Occipital lobe (tissue), 2 donors: ENCODE measurements around the gene VPS16. TPM values are rescaled to one million over a fixed set of nuclear protein-coding genes. Genes with fewer than 3 reads are reported as not detected.

Source experiments
- DNase-seq: peaks from one replicate; lab custom pipeline; 2025; lab: John Stamatoyannopoulos, UW
- total RNA-seq: library from RNA; depleted of rRNA; stranded (reverse); fragments of >200 nt; gene quantifications from one replicate; pipeline ENCODE4 v1.2.3, GENCODE V29; 2014

Gene VPS16
- total RNA-seq, 1 donor from 2014 or later: 51.3 TPM

DNA sequence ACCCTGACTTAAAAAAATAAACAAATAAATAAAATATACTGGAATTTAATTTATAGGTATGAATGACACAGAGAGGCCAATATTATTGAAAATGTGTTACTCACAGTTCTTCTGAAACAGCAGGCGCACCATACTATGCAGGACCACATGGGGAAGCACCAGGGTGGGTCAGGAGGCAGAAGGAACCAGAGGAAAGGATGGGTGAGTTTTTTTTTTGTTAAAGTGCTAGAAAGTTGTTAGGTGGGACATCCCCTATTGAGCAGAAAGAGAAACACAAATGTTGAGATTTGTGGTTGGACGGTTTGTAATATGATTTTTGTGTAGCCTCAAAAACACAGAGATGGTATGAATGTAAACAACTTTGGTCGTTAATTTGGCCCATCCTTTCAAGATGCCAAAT lies 58.7 kb downstream of the VPS16 start:
- DNase-seq: no peak

DNA sequence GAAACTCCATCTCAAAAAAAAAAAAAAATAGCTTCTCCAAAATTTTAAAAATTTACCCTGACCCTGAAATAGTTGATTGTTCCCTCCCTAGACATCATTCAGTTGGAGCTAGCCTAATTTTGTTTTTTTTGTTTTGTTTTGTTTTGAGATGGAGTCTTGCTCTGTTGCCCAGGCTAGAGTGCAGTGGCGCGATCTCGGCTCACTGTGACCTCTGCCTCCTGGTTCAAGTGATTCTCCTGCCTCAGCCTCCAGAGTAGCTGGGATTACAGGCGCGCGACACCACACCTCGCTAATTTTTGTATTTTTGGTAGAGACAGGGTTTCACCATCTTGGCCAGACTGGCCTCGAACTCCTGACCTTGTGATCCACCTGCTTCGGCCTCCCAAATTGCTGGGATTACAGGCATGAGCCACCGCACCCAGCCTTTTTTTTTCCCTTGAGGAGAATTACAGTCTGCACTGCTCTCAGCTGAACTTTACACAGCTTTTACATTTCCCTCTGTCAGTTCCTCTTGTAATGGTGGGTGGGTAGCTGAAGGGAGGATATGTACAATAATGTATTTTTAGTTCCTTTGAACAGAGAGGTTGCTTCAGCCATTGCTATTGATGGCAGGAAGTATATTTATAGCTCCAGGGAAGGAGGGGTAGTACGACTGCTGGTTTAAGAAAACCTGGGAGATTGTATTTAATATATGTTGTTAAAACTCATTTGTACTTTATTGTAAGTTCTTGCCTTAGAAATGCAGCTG lies 60.5 kb downstream of the VPS16 start:
- no peak for DNase-seq

DNA sequence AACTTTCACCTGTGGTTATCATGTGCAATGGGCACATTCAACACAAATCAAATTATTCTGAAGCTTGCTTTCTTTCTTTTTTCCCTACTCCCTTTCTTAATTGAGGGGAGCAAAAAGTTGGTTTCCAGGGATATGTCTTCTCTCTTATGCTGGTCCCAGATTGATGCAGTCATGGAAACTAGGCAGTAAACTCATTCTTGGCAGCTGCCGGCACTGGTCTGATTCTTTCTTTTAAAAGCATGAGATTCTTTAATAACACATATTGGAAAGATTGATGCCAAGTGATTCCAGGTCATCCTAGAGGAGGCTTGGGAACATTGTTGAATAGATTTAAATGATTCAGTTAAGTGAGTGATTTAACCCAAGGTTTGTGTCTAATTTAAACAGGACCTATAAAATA lies 61.7 kb downstream of the VPS16 start:
- no peak for DNase-seq

DNA sequence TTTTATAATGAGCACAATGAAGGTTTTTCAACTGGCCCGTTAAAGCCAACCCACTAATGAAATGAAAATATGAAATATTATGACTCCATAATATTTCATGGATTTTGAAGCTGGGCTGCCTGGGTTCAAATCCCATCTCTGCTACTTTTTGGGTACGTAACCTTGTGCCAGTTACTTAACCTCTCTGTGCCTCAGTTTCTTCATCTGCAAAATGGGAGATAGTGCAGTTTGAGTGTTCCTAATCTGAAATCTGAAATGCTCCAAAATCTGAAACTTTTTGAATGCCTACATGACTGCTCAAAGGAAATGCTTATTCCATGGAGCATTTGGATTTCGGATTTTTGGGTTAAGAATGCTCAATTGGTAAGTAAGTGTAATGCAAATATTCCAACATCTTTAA lies 62.3 kb downstream of the VPS16 start:
- no peak for DNase-seq

DNA sequence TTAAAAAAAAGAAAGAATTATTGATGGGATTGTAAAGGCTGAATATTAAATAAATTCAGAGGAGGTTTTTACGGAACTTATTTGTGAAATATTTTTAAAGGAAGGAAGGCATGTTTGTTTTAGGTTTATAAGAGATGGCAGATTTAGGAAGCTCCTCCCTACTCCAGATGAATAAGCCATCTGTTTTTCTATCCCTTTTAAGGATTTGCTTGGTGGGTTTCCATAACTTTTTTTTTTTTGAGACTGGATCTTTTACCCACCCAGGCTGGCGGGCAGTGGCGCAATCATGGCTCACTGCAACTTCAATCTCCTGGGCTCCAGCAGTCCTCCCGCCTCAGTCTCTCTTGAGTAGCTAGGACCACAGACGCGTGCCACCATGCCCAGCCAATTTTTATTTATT lies 63.1 kb downstream of the VPS16 start:
- no peak for DNase-seq

DNA sequence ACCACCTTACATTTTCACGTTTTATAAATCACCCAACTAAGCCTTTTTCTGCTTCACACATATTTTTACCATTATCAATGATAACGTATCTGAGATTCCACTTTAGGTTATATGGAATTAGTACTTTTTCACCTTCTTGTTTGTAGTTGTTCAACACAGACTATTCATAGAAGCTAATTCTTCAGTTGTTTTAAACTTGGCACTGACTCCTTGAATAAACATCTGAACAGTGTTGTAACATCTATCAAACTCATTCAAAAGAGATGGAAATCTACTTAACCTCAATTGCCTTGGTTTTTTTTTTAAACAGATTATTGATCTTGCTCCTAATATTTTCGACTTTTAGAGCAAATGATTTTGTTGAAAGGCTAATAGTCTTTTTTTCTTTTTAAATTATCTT lies 67.0 kb downstream of the VPS16 start:
- DNase-seq: no peak

DNA sequence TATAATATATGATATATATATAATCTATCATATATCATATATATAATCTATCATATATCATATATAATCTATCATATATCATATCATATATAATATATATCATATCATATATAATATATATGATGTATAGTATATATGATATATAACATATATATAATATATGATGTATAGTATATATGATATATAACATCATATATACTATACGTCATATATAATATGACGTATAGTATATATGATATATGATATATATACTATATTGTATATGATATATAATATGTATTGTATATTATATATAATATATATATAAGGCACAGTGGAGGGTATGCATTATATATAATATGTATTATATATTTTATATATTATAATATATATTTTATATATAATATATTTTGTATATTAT lies 69.4 kb downstream of the VPS16 start:
- DNase-seq: no peak

DNA sequence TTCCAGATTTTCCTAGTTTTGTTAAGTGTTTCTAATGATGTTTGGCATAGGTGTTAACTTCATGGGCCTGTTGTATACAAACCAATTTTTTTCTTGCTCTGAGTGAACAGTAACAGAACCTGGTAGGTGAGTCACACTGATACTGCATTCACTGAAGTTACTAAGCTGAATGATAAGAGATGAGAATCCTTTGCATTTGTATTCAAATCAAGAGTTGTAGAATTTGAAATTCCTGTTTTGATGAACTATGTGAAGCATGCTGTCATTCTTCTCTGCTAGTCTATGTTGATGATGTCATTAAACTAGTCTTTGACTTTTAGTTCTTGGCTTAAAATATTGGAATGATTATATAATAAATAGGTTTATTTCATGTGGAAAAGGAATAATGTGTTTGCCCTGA lies 70.7 kb downstream of the VPS16 start:
- DNase-seq: no peak

DNA sequence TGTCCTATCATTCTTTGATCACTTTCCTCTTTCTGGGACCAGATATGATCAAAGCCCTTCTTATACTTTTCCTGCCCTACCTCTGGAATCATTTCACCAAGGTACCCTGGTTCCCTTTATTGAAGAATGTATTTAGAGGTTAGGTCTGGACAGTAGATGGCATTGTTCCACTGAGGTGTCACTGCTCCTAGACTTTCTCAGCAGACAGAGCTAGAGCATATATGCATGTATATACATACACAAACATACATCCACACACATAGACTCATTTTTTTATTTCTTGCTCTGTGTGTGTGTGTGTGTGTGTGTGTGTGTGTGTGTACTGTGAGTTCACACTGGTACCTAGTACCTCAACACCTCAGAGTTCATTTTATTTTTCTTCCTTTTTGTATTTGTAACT lies 73.6 kb downstream of the VPS16 start:
- DNase-seq: no peak

Other genes starting within 250 kb of the VPS16 start
- 114 TPM for gene NOP56, start 188.1 kb upstream of the VPS16 start, total RNA-seq
- gene IDH3B, start 176.5 kb upstream of the VPS16 start, total RNA-seq: 51.6 TPM
- 10.5 TPM for gene EBF4, start 148.0 kb upstream of the VPS16 start, total RNA-seq
- gene CPXM1, start 40.1 kb upstream of the VPS16 start, total RNA-seq: 7.8 TPM
- gene C20orf141, start 25.8 kb upstream of the VPS16 start, total RNA-seq: not detected
- not detected for gene TMEM239, start 24.4 kb upstream of the VPS16 start, total RNA-seq
- gene PCED1A, start 90 bp upstream of the VPS16 start, total RNA-seq: 22.0 TPM
- gene PTPRA, start 32.7 kb downstream of the VPS16 start, total RNA-seq: 216 TPM
- not detected for gene GNRH2, start 202.9 kb downstream of the VPS16 start, total RNA-seq
- 36.0 TPM for gene MRPS26, start 205.3 kb downstream of the VPS16 start, total RNA-seq
- not detected for gene OXT, start 230.9 kb downstream of the VPS16 start, total RNA-seq
- gene AVP, start 244.0 kb downstream of the VPS16 start, total RNA-seq: not detected